Fibroblast of lung (primary cell): ENCODE results near the gene EDA.

Experiments used
- CTCF ChIP-seq, 2 donors: IDR thresholded peaks in 1 of 2; conservative IDR thresholded peaks in 1 of 2; 1 replicate in 1 of 2; 2 replicates in 1 of 2; pipeline ENCODE4 v1.5.1; 2011 to 2012; ENCODE audit warnings: low read length in 2 of 2, control low read depth in 1 of 2, inconsistent platforms in 1 of 2, low read depth in 1 of 2, mild to moderate bottlenecking in 1 of 2
- EZH2 ChIP-seq: IDR thresholded peaks from 2 replicates; pipeline ENCODE4 v1.5.1; 2012; ENCODE audit warnings: low read length, control low read depth, mild to moderate bottlenecking; ENCODE audit errors: missing control alignments

DNA sequence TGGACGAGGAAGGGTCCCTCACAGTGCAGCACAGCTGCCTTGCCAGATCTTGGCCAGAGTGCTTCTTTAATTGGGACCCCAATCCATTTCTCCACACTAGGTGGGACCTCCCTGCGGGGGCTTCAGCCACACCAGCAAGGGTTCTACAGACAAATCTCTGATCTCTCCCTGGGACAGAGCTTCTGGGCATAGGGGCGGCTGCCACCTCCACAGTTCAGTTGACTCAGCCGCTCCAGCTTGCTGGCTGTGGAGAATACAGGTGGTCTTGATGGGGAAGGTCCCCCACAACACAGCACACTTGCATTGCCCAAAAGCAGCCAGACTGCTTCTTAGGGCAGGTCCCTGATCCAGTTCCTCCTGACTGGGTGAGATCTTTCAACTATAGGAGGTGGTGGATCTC is 199.6 kb downstream of the EDA start:
- TF ChIP-seq EZH2, result no peak
- TF ChIP-seq CTCF (conservative IDR thresholded peaks at IDR 0.05 in 1 of 2, IDR thresholded peaks at IDR 0.05 in 1 of 2; ENCODE audit: low read depth in 1 of 2, low read length in 2 of 2), result no peak
